GM19397 (cell line): ENCODE results near the gene WDR36.

ENCODE experiments used
- ATAC-seq: cut with Tn5 transposase; IDR thresholded peaks from one replicate; pipeline ENCODE4 v1.9.1; 2021; ENCODE audit warnings: mild to moderate bottlenecking, moderate library complexity; ENCODE audit not compliant: unreplicated experiment

WDR36 gene

GRCh38 chr5:111092062-111092853 is at the start of gene WDR36:
WDR36 (plus strand) TSS chr5:111092348; CDS start chr5:111092457, 109 bp downstream.
- peak; percentile 93 for ATAC-seq

DNA sequence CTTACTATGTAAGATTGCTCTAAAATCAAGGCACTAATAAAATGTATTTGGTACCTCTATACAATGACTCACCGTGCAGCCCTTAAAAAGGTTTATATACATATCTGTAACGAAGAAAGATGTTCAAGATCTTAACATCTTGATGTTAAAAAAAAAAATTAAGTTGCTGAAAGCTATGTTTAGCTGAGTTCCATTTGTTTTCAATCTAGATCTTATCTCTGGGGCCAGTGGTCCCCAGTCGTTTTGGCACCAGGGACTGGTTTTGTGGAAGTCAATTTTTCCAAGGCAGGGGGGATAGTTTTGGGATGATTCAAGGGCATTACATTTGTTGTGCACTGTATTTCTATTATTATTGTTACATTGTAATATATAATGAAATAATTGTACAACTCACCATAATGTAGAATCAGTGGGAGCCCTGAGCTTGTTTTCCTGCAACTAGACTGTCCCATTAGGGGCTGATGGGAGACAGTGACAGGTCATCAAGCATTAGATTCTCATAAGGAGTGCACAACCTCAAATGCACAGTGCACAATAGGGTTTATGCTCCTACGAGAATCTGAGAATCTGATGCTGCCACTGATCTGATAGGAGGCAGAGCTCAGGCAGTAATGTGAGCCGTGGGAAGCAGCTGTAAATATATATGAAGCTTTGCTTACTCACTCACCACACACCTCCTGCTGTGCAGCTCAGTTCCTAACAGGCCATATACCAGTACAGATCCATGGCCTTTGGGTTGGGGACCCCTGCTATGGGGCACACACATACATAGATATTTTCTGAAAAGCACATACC is 48.2 kb upstream of the WDR36 start:
- ATAC-seq, result no peak

- ATAC-seq, result no peak
These were observed 34.1 kb upstream of the WDR36 start for GRCh38 chr5:111058064-111058463.

DNA sequence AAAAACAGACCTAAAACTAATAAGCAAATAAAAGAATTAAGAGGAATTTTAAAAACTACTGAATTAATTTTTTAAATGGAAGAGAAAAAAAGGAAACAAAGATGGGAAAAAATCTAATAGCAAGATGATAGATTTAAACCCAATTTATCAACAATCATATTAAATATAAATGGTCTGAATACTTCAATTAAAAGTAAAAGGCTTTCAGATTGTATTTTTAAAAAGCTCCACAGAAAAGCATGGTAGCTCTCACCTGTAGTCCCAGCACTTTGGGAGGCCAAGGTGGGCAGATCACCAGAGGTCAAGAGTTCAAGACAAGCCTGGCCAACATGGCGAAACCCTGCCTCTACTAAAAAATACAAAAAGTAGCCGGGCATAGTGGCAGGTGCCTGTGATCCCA is 32.0 kb upstream of the WDR36 start:
- no peak for ATAC-seq

GRCh38 chr5:111061618-111062017 is 30.5 kb upstream of the WDR36 start:
- no peak for ATAC-seq

DNA sequence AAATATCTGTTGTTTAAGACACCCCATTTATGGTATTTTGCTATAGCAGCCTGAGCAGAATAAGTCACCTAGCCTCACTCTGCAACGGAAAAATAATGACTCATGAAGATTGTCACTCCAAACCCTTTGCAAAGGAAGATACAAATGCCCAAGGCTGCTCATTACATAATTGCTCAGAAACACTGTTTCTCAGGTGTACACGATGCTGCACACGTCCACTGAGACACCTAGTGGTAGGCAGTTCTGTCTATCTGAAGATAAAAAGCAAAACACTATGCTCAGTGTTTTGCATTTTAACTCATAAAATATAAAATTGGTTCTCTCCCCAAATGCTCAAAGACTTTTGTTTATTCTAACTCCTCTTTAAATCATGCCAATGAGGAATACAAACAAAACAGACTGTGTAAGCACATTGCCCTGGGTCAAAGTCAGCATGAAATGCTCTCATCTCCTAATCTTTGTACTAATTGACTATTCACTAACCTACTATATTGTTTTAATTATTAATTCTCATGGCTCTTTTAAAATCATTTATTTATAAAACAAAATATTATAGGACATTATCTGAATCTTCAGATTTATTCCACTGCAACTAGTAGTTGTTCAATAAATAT is 28.3 kb upstream of the WDR36 start:
- ATAC-seq, result no peak

GRCh38 chr5:111066261-111066938 is 25.7 kb upstream of the WDR36 start:
- ATAC-seq, result no peak

- no peak for ATAC-seq
These were observed 23.9 kb upstream of the WDR36 start for GRCh38 chr5:111068213-111068612.

- ATAC-seq, result no peak
These were observed 22.3 kb upstream of the WDR36 start for GRCh38 chr5:111069839-111070238.

- ATAC-seq, result peak; percentile 36
These were observed 21.6 kb upstream of the WDR36 start for GRCh38 chr5:111070272-111071134.

- ATAC-seq, result no peak
These were observed 20.7 kb upstream of the WDR36 start, which contains the start of gene TSLP for GRCh38 chr5:111071413-111071812. TSLP (plus strand) TSS chr5:111071713; CDS start chr5:111071891, 178 bp downstream.

- peak; percentile 73 for ATAC-seq
These were observed 19.0 kb upstream of the WDR36 start for GRCh38 chr5:111072949-111073682.

DNA sequence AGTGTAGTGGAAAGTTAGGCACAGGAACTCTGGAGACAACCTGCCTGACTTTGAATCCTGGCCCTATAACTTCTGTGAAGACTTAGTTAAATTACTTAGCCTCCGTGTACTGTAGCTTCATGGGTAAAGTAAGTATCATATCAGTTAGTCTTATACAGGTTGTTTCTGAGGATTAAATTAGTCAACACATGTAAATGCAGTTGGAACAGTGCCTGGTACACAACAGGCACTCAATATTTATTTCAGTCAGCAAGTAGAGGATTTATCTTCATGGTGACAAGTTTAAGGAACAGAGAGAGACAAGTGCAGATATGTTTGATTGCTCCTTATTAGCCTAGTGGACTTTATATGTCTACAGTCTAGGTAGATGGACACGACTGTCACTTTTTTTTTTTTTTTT is 17.9 kb upstream of the WDR36 start:
- no peak for ATAC-seq

DNA sequence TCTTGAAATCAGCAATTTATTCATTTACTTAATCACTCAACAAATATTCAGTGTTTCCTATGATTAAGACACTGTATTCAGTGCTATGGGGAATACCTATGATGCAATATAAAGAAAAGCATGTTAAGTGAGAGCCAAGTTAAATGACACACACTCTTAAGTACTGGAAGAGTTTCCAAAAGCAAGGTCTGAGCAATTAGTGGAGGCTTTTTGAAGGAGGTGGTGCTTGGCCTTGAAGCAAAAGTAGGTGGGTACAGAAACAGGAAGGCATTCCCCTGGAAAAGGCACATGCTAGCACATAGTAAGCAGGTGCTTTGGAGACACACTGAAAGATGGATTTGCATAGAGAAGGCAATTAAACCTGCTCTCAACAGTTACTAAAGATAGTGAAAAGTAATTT is 16.6 kb upstream of the WDR36 start:
- ATAC-seq, result no peak

DNA sequence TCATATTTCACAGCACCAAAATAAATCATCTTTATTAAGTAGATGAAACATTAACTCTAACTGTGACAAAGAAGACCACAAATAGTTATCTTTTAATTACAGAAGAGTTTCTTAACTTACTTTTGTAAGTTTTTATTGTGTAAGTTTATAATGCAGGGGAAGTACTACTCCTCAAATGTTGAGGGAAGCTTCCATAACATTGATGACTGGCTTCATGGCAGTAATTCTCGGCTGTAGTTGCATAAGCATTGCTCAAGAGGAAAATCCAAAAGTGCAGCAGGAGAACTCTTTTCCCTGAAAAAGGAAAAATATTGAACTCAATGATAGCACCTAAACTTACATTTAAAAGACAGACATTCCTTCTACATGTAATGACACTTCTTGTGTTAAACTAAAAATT is 16.1 kb upstream of the WDR36 start:
- no peak for ATAC-seq

DNA sequence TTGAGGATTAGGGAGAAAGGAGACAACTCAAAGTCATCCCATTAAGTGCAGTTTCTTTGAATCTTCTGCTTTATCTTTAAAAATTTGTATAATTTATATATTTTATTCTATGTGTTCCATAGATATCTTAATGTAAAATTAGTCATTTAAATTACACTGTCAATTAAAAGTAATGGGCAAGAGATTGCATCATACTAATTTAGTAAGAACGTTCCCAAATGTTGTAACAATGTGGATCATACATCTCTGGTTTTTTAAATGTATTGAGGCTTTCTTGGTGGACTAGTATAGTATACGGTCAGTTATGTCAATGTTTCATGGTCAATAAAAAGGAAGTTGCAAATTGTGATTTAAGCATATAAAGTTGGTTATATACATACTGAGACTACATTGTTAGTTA is 14.5 kb upstream of the WDR36 start:
- no peak for ATAC-seq

- ATAC-seq, result no peak
These were observed 12.3 kb upstream of the WDR36 start for GRCh38 chr5:111079846-111080245.

DNA sequence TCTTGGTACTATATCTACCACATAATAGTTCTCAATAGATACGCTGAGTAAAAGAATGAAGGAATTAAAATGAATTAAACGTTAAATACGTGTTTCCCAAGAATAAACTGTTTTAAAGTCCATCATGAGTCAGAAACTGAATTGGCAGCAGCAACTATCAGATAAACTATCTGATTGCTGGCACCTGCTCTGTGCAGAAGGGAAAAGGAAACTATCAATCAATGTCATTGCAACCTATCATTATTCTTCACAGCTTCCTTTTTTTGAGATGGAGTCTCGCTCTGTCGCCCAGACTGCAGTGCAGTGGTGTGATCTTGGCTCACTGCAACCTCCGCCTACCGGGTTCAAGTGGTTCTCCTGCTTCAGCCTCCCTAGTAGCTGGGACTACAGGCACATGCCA is 8.8 kb upstream of the WDR36 start:
- ATAC-seq, result no peak

- ATAC-seq, result no peak
These were observed 3.8 kb downstream of the WDR36 start for GRCh38 chr5:111095982-111096381.
